Activated T-helper 1 cell treated with anti-CD3 and anti-CD28 coated beads, Interleukin-2, amount 50 U/mL, for 16 hours (primary cell): ENCODE data around the gene AFF3.

ENCODE experiments used
- DNase-seq, 2 donors: peaks; one replicate each; pipeline ENCODE4 v3.0.0-alpha.2; 2020; ENCODE audit warnings: low read depth in 1 of 2, low spot score in 1 of 2

Gene AFF3

DNA sequence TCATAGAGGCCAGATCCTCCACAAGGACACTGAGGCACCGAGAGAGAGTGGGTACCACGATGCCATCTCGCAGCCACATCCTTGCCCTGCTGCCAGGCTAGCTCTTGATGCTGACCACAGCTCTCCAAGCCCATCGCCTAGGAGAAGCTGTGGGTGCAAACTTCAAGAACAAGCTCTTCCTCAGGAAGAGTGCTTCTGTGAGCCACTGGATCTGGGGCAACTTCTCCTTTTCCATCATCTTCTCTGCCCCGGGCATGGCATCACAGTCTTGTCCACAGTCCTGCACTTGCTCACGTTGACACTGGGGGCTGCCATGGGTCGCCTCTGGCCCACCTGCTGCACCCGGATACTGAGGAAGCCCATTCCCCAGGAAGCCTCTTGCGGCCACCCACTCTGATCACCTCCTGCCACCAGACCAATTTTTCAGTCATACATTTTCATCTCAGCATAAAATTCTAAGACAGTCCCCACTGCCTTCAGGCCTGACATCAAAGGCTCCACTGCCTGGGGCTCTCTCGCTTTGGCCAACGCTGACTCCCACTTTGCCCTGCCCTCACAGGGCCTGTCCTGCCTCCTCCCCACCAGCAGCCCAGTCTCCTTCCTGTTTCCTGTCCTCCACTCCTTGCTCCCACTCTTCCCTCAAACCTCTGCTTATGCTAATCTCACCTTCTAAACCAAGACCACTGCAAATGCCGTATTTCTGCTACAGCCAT lies 243.9 kb downstream of the AFF3 start:
- DNase-seq, result no peak

DNA sequence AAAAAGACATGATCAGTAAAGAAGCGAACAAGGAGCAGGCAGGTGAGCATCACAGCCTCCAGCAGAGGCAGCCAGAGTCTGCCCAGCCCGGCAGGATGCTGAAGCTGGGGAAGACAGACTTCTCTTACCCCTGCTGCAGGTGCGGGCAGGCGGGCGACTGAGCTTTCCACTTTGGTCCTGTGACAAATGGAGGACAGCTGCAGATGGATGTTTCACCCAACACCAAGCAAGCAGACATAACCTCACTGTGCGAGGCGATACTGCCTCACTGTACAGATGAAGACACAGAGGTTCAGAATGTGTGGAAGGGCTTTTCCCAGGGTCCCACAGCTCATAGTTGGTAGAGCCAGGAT lies 251.0 kb downstream of the AFF3 start:
- no peak for DNase-seq

- DNase-seq, result no peak
Observed at GRCh38 chr2:99890568-99891427, 251.6 kb downstream of the AFF3 start.

DNA sequence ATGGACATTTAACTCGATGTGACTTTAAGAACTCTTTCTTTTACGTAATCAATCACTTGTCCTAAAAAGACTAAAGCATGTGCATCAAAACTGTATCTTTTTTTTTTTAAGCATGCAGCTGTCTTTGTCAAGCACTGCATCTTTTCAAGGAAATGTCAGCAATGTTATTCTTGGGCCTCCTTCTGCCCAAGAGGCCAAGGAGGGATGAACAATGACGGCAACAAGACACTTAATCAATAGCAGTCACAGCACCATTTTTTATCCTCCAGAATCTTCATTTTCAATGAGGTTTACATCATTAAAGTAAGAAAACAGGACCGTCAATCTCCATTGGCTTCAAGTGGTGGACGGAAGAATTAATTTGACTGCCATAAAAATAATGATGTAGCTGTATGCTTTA lies 253.8 kb downstream of the AFF3 start:
- DNase-seq, result no peak

DNA sequence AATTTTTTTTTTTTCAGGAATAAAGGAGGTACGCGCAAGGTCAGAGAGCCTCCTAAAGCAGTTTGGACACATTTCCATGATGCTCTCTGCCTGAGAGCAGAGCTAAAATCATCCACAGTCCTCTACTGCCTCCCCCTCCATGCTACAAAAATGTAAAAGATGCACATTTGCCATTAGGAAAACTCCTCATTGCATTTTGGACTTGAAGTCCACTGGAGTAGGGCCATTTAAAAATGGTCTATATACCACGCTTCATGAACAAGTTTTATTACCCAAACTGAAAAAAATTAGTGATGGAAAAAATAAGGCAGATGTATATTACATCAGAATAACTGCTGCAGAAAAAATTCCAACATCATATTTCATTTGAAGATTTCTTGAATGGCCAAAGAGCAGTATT lies 256.0 kb downstream of the AFF3 start:
- DNase-seq, result no peak

GRCh38 chr2:99883358-99883757 lies 259.0 kb downstream of the AFF3 start:
- DNase-seq, result no peak

DNA sequence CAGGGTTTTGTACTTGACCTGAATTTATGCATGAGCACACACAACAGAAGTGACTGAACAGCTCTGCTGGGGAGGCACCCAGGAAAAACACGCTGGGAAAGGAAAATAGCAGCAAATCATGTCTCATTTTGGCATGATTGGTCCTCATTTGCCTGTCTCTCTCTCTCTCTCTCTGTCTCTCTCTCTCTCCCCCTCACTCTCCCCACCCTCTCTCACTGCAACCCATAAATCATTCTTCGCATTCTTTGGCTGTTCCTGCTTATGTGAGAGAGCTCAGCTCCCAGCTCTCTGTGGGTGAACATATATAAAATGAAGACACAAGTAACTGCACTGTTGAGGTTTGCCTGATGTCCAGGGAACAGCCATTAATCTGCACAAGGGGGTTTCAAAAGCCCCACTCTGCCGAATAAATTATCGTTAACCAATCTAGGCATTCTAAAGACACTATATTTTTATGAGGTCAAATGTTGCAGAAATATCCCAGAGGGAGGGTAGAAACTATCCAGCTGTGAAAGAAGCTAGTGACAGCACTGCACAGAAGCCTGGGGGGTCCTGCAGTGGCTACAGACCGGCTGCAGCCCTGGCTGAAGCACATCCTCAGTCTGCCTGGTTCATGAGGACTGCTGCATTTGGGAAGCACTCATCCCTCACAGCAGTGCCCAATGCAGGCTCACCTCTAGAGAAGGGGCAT lies 260.3 kb downstream of the AFF3 start:
- DNase-seq, result no peak

- DNase-seq, result no peak
Observed at GRCh38 chr2:99880964-99881294, 261.5 kb downstream of the AFF3 start.

DNA sequence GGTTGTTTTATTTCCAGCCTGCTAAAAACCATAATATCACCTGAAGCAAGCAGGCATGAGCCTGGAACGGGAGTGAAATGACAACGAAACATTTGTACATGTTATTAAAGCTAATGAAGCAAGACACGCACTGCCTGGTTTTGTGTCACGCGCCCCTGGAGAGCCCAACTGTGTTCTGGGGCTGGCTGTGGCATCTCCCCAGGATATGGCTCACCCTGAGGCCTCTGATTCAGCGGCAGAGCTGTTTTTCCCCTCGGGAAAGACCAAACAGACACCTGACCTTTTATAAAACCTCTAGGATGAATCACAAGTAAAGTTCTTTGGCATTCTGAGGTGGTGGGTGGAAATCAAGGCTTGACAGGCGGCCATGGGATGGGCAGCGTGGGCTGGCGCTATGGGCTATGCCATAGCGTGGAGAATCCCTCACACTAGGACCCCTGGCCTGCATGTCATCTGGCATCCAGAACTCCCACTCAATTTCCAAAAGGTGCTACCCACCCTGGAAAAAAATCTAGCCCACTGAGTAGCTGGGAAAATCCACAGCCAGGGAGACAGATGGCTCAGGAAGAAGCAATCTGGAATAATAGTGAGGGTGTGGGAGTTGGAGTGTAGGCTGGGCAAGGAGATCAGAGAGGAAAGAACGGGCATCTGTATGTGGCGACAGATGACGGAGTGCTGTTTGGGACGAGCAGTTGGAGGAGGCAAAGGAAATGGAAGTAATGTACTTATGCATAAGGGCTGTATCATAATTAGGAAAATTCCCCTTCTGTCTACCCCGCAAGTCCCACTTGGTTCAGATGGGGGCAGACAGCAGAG lies 262.0 kb downstream of the AFF3 start:
- DNase-seq, result no peak

DNA sequence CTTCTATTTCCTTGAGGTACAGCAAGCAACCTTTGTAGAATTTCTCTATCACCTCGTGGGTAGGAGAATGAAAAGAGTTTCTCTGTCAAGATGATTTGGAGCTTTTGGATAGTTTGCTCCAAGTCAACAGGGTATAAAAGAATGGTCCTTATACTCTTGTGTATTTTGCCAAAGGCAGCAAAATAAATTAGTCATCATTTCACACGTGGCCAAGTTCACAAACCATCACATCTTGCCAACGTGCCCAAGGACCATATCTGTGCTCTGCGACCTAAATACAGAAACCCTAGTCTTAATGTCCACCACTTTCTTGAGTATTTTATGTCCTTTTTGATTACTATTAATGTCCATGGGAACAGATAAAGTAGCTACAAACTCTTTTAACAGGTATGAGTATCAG lies 262.9 kb downstream of the AFF3 start:
- no peak for DNase-seq

- no peak for DNase-seq
Observed at GRCh38 chr2:99878581-99879350, 263.6 kb downstream of the AFF3 start.

DNA sequence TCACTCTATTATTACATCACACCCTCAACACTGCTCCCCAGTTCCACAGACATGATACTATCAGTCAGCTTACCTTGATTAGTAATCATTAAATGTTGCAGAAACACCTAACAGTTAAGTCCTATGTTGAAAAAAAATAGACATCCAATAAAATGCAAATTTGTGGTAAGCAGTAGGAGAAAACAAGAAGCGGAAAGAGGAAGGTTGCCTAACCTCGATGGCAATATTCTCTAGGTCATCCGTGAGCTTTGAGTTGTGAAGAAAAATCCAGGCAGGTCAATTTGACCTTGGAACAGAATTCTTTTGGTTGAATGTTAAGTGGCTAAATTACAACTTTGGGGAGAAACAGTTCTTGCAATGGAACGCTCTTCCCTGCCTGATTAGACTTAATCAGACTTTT lies 264.4 kb downstream of the AFF3 start:
- DNase-seq, result no peak

- DNase-seq, result no peak
Observed at GRCh38 chr2:99876956-99877355, 265.4 kb downstream of the AFF3 start.

GRCh38 chr2:99875627-99876201 lies 266.7 kb downstream of the AFF3 start:
- DNase-seq, result no peak

DNA sequence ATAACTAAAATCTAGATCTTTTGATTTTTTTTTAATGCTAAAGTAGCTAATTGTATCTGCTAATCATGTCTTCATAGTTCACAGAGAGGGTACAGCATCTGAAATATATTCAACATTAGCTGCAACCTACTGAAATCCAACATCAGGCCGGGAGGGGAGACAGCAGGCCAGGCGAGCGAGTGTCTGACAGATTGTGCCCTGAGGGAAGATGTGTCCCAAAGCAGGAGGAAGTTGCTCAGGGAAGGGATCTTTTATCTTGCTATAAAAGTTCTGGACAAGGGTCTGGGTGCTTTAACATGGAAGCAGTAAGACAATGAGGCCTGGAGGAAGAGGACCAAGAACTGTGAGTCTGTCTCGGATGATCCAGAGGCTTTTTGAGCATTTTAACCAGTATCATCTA lies 274.1 kb downstream of the AFF3 start:
- no peak for DNase-seq

DNA sequence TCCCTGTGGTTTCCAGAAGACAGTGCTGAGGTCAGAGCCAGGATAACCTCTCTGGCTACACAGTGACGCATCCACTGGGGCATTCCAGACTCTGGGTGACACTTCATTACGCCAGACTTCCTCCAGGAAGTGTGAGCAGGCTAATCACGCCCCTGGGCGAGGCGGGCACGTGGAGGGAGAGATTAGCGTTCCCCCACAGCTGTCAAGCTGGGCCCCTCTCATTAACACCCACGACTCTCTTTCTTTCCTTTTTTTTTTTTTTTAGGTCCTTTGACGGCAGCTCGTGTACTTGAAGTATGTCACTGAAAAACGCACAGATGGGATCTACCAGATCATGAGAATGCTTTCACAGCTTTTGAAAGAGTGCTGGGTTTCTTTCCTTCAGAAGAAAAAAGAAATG lies 274.6 kb downstream of the AFF3 start:
- DNase-seq, result no peak

DNA sequence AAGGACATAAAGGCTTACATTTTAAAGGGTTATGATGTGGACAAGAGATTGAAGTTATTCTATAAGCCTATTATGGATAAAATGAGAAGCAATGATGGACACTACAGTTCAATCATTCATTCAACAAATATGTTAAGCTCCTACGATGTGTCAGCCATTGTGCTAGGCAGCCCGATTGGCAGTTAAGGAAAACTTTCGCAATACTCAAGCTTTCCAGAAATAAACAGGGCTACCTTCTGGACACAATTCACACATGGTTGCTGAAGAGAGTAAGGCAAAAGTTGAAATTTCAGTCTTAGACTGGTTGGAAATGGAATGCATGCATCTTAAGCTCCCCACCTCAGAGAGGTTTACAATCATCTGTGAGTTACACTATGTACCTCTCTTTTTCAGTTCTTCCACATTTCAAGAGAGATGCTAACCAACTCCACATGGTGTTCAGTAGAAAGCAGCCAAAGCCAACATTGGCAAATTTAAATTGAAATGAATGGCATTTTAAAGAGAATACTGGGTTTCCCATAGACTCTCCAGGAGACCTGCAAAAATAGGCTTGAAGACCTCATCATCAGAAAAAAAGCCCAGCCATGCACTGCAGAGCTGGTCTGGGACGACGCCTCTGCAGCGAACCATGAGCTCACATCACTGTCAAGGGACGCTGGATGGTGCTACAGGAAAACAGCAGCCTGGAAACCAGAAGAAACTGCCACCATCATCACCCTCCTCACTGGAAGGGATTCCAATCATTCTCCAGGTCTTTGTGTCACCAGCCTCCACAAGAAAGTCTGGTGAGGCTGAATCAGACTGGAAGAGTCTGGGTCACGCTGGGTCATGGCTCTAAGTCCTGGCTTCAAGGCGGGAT lies 276.3 kb downstream of the AFF3 start:
- no peak for DNase-seq

DNA sequence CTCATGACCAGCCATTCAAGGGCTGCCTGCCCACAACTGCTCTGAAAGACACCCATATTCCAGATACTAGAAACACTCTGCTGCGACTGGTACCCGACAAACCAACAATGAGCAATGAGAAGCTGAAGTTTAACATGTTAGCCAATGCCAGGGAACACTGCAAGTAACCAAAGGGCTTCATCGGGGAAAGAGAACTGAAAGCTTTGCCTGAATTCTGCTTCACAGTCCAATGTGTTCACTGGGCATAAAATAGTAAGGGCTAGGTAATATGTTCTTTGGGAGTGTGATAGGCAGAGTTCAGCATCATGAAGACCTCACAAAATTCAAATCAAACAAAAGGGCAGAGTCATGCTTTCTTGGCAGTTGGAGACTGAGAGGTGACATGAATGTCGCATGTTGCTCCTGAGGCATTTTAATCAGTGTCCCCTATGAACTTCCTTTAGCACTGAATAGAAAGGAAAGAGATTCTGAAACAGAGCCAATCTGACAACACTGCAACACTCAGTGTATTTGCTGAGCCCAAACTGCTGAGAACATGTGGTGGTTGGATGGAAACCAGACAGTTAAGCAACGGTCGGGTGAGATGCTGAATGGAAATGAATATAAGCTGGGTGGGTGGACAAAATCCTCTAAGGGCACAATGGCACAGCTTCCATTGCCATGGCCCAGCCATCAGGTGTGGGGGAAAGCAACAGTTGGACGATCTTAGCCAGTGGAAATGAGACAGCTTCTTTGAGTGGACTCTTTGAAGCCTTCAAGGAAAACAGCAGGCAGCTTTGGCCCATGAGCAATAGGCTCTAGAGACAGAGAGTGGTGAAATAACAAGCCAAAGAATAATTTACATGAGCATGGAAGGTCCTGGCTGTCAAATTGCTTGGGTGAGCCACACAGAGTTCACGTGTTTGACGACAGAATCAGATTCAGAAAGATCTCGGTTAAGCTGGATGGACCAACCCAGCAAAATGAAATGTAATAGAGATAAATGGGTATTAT lies 277.5 kb downstream of the AFF3 start:
- DNase-seq, result no peak
